IMR-90 (cell line): ENCODE results near the gene AGBL5. TPM values are rescaled to one million over a fixed set of nuclear protein-coding genes. Genes with fewer than 3 reads are reported as not detected.

Experiments used
- ATAC-seq: fragments of 200-7000 bp; cut with Tn5 transposase; 2 replicates; pipeline ENCODE4 v1.9.1; 2020; ENCODE audit warnings: low read depth, mild to moderate bottlenecking, moderate library complexity
- BruUV-seq: library from RNA; stranded (reverse); fragments of 400-500 nt; replicated peaks from 2 replicates; lab custom pipeline; 2021; lab: Mats Ljungman, UMichigan
- CTCF ChIA-PET: fragments of 300-600 bp; formaldehyde crosslinking; extraction: SDS; loops from one replicate; lab custom pipeline; 2021; ENCODE audit warnings: antibody characterized with exemption; lab: Yijun Ruan, JAX
- POLR2A ChIA-PET: fragments of 300-600 bp; sonication (Branson Sonifier 250); formaldehyde crosslinking; loops from one replicate; lab custom pipeline; 2022; ENCODE audit warnings: antibody characterized with exemption; ENCODE audit not compliant: unreplicated experiment; lab: Charles Lee
- DNase-seq: peaks from one replicate; pipeline ENCODE4 v3.0.0; 2013
- H2AFZ ChIP-seq: replicated peaks from 2 replicates; pipeline ENCODE3; 2013; ENCODE audit warnings: low read length, mild to moderate bottlenecking; ENCODE audit not compliant: poor library complexity
- H2AK5ac ChIP-seq: 2 replicates; pipeline ENCODE4 v1.6.1; 2013; ENCODE audit warnings: low read depth, low read length, inconsistent platforms
- H2AK9ac ChIP-seq: replicated peaks from 2 replicates; pipeline ENCODE3; 2013; ENCODE audit warnings: mild to moderate bottlenecking, low read depth, low read length, moderate library complexity; ENCODE audit not compliant: poor library complexity
- H2BK120ac ChIP-seq: 2 replicates; pipeline ENCODE4 v1.6.1; 2013; ENCODE audit warnings: low read depth, low read length, inconsistent platforms
- H2BK15ac ChIP-seq: 3 replicates; pipeline ENCODE4 v1.6.1; 2013; ENCODE audit warnings: low read depth, low read length, inconsistent platforms
- H2BK20ac ChIP-seq: 2 replicates; pipeline ENCODE4 v1.6.1; 2013; ENCODE audit warnings: low read depth, mild to moderate bottlenecking, inconsistent platforms, low read length, moderate library complexity
- H2BK5ac ChIP-seq: 2 replicates; pipeline ENCODE4 v1.6.1; 2013; ENCODE audit warnings: mild to moderate bottlenecking, low read depth, low read length, inconsistent platforms; ENCODE audit not compliant: poor library complexity, severe bottlenecking
- H3K14ac ChIP-seq: replicated peaks from 2 replicates; pipeline ENCODE4 v1.6.1; 2013; ENCODE audit warnings: low read depth, low read length, inconsistent platforms
- H3K18ac ChIP-seq: 2 replicates; pipeline ENCODE4 v1.6.1; 2013; ENCODE audit warnings: low read depth, low read length, control low read depth
- H3K23ac ChIP-seq: 2 replicates; pipeline ENCODE4 v1.6.1; 2013; ENCODE audit warnings: low read depth, low read length, inconsistent platforms
- H3K27ac ChIP-seq: 2 replicates; pipeline ENCODE4 v1.5.1; 2013; ENCODE audit warnings: mild to moderate bottlenecking, control low read depth, low read length; ENCODE audit not compliant: insufficient read depth
- H3K27me3 ChIP-seq: 2 replicates; pipeline ENCODE4 v1.6.1; 2013; ENCODE audit warnings: low read length; ENCODE audit not compliant: control insufficient read depth, insufficient read depth
- H3K36me3 ChIP-seq: 2 replicates; pipeline ENCODE4 v1.6.1; 2013; ENCODE audit warnings: low read length, mixed read lengths; ENCODE audit not compliant: control insufficient read depth, insufficient read depth
- H3K4ac ChIP-seq: 2 replicates; pipeline ENCODE4 v1.6.1; 2013; ENCODE audit warnings: low read depth, low read length, inconsistent platforms
- H3K4me1 ChIP-seq: 2 replicates; pipeline ENCODE4 v1.6.1; 2013; ENCODE audit warnings: low read length, mixed read lengths; ENCODE audit not compliant: control insufficient read depth, insufficient read depth
- H3K4me2 ChIP-seq: 2 replicates; pipeline ENCODE4 v1.6.1; 2013; ENCODE audit warnings: low read depth, mild to moderate bottlenecking, control low read depth, low read length, moderate library complexity
- H3K4me3 ChIP-seq: 2 replicates; pipeline ENCODE4 v1.5.1; 2013; ENCODE audit warnings: low read depth, mild to moderate bottlenecking, control low read depth, low read length, moderate library complexity; ENCODE audit not compliant: insufficient read depth
- H3K56ac ChIP-seq: 2 replicates; pipeline ENCODE4 v1.6.1; 2013; ENCODE audit warnings: low read length, inconsistent platforms; ENCODE audit not compliant: insufficient read depth; ENCODE audit errors: extremely low read depth
- H3K79me1 ChIP-seq, 2 experiments: 2 replicates each; pipeline ENCODE4 v1.6.1; 2013; ENCODE audit warnings: low read length in 2 of 2, inconsistent platforms in 1 of 2, low read depth in 1 of 2
- H3K9ac ChIP-seq: 2 replicates; pipeline ENCODE4 v1.6.1; 2013; ENCODE audit warnings: low read depth, low read length, control low read depth
- H3K9me1 ChIP-seq: 2 replicates; pipeline ENCODE4 v1.6.1; 2013; ENCODE audit warnings: low read length, inconsistent platforms; ENCODE audit not compliant: insufficient read depth
- H3K9me3 ChIP-seq: 2 replicates; pipeline ENCODE4 v1.6.1; 2013; ENCODE audit warnings: low read length; ENCODE audit not compliant: control insufficient read depth, insufficient read depth
- H4K20me1 ChIP-seq: 2 replicates; pipeline ENCODE4 v1.6.1; 2013; ENCODE audit warnings: low read length, inconsistent platforms; ENCODE audit not compliant: insufficient read depth
- H4K5ac ChIP-seq: 2 replicates; pipeline ENCODE4 v1.6.1; 2013; ENCODE audit warnings: mild to moderate bottlenecking, low read depth, low read length, control low read depth
- H4K8ac ChIP-seq, 2 experiments: 2 replicates each; pipeline ENCODE4 v1.6.1; 2013; ENCODE audit warnings: low read depth in 2 of 2, low read length in 2 of 2, control low read depth in 1 of 2, inconsistent platforms in 1 of 2
- H4K91ac ChIP-seq: 2 replicates; pipeline ENCODE4 v1.6.1; 2013; ENCODE audit warnings: low read depth, low read length, inconsistent platforms; ENCODE audit not compliant: insufficient read depth
- CEBPB ChIP-seq: IDR thresholded peaks from 2 replicates; pipeline ENCODE4 v1.6.1; 2012; ENCODE audit warnings: low read depth, low read length, improper control_type of control experiment
- MAFK ChIP-seq: IDR thresholded peaks from 2 replicates; pipeline ENCODE4 v1.6.1; 2012; ENCODE audit warnings: low read depth, low read length, improper control_type of control experiment
- MAZ ChIP-seq: IDR thresholded peaks from 2 replicates; pipeline ENCODE4 v1.6.1; 2012; ENCODE audit warnings: low read depth, mild to moderate bottlenecking, low read length, improper control_type of control experiment, moderate library complexity, borderline replicate concordance
- MXI1 ChIP-seq: IDR thresholded peaks from 2 replicates; pipeline ENCODE4 v1.6.1; 2012; ENCODE audit warnings: low read depth, mild to moderate bottlenecking, low read length, moderate library complexity, borderline replicate concordance
- POLR2A ChIP-seq: IDR thresholded peaks from 2 replicates; pipeline ENCODE4 v1.6.1; 2012; ENCODE audit warnings: mild to moderate bottlenecking, low read depth, low read length
- RAD21 ChIP-seq: IDR thresholded peaks from 2 replicates; pipeline ENCODE4 v1.6.1; 2012; ENCODE audit warnings: low read length, improper control_type of control experiment
- USF2 ChIP-seq: fragments of 150-350 bp; IDR thresholded peaks from 2 replicates; pipeline ENCODE4 v1.6.1; 2017; ENCODE audit warnings: mild to moderate bottlenecking, antibody characterized with exemption, low read length, low read depth
- WGBS, 2 experiments: methylation state at CpG; one replicate each; pipeline versions ENCODE4 v1.1.5 to v1.1.7; 2013; ENCODE audit warnings: missing lambda C conversion rate in 2 of 2; ENCODE audit not compliant: insufficient read length in 1 of 2; ENCODE audit errors: extremely low coverage in 2 of 2; 5-methylcytosine and 5-hydroxymethylcytosine counted together
- dilution Hi-C: fragments of 300-500 bp; cut with HindIII; formaldehyde crosslinking; loops from one replicate; pipeline ENCODE4 v1.14.3; 2018; ENCODE audit warnings: low sequenced_read_pairs; ENCODE audit not compliant: unreplicated experiment
- in situ Hi-C: fragments of 300-500 bp; cut with MboI; formaldehyde crosslinking; loops from 3 replicates; pipeline ENCODE4 v1.14.3; 2019; ENCODE audit warnings: low sequenced_read_pairs, inconsistent platforms, mixed read lengths
- intact Hi-C: fragments of 100-400 bp; cut with micrococcal nuclease; formaldehyde crosslinking; loops from 2 replicates; pipeline ENCODE4 v1.10.0; 2022
- polyA plus RNA-seq, 3 experiments: library from polyadenylated mRNA; depleted of rRNA; stranded (reverse); fragments of >200 nt; gene quantifications; 2 replicates each; pipeline ENCODE4 v1.2.3, GENCODE V29; 2012; ENCODE audit warnings: low replicate concordance in 1 of 3
- total RNA-seq: library from RNA; depleted of rRNA; stranded (reverse); fragments of >200 nt; gene quantifications from 2 replicates; pipeline ENCODE4 v1.2.3, GENCODE V29; 2012

AGBL5 gene
- total and polyA plus RNA-seq, 2 of the 4 experiments (the other 2 are of a cell fraction): 19.0 to 26.2 TPM

- POLR2A ChIA-PET: interaction anchor here (0.6 kb wide), 1 partner anchor 45 kb away, joined by 11 read pairs; no protein-coding TSS in a partner anchor
- Histone ChIP-seq H4K20me1 (peaks cover 14% of the 10 kb centered on the region), H3K14ac (peak within 1 kb of the TSS; percentile 100), H3K4ac (peak within 1 kb of the TSS; percentile 100), H3K4me1 (peaks cover 30% of the 10 kb centered on the region), H2BK120ac (peak within 1 kb of the TSS; percentile 97), H2BK15ac (peak within 1 kb of the TSS; percentile 98), H4K8ac (peak within 1 kb of the TSS; percentile 85 to 98), H3K27me3 (no peaks in the 10 kb centered on the region), H3K23ac (peak within 1 kb of the TSS; percentile 99), H2BK20ac (peak within 1 kb of the TSS; percentile 96), H4K91ac (peak within 1 kb of the TSS; percentile 96), H3K18ac (peak within 1 kb of the TSS; percentile 93), H3K56ac (peak within 1 kb of the TSS; percentile 95), H3K4me2 (peak within 1 kb of the TSS; percentile 98), H2AFZ (peak within 1 kb of the TSS; percentile 90), H3K27ac (peak within 1 kb of the TSS; percentile 98), H2AK9ac (peak within 1 kb of the TSS; percentile 97), H3K79me1 (peaks cover 3 to 42% of the 10 kb centered on the region in 2 experiments; a peak in 3 of 4 replicates), H2AK5ac (peak within 1 kb of the TSS; percentile 100), H3K4me3 (peak within 1 kb of the TSS; percentile 82), H4K5ac (peak within 1 kb of the TSS; percentile 96), H3K9me3 (no peaks in the 10 kb centered on the region), H3K9ac (peak within 1 kb of the TSS; percentile 97), H3K9me1 (peaks cover 15% of the 10 kb centered on the region; the same call in 1 of the 2 replicates), H2BK5ac (peak within 1 kb of the TSS; percentile 98), H3K36me3 (peaks cover 23% of the 10 kb centered on the region; the same call in 1 of the 2 replicates)
- intact Hi-C loops: no loop called here
- ATAC-seq: peak; percentile 80
- TF ChIP-seq CEBPB: no peak
- TF ChIP-seq MAFK: no peak
- TF ChIP-seq MAZ: peak; percentile 96
- TF ChIP-seq USF2: peak; percentile 48
- TF ChIP-seq RAD21: no peak
- TF ChIP-seq POLR2A: peak; percentile 47; the same call in 1 of the 2 replicates
- peak; percentile 70; the same call in 1 of the 2 replicates for TF ChIP-seq MXI1
- DNase-seq: peak; percentile 96
- dilution Hi-C loops: no loop called here
- in situ Hi-C loops: no loop called here
- TSS peak; percentile 67 for BruUV-seq
- CTCF ChIA-PET: no interaction called here
- 1% methylated on average over 18 of the region's 41 CpGs; no CpG with 5 or more reads in 1 of the 2 experiments for WGBS, 2 experiments
These were observed 27.1 kb downstream of the AGBL5 start, which contains the start of gene EMILIN1 for GRCh38 chr2:27078267-27079194. EMILIN1 (plus strand) TSS chr2:27078615; CDS start chr2:27079066, 451 bp downstream.
